ENCODE data around the gene NOTCH3. TPM values are rescaled to one million over a fixed set of nuclear protein-coding genes. Genes with fewer than 3 reads are reported as not detected.

Gene NOTCH3
- polyA plus RNA-seq, 2 donors, result 34.7 to 46.2 TPM

DNA sequence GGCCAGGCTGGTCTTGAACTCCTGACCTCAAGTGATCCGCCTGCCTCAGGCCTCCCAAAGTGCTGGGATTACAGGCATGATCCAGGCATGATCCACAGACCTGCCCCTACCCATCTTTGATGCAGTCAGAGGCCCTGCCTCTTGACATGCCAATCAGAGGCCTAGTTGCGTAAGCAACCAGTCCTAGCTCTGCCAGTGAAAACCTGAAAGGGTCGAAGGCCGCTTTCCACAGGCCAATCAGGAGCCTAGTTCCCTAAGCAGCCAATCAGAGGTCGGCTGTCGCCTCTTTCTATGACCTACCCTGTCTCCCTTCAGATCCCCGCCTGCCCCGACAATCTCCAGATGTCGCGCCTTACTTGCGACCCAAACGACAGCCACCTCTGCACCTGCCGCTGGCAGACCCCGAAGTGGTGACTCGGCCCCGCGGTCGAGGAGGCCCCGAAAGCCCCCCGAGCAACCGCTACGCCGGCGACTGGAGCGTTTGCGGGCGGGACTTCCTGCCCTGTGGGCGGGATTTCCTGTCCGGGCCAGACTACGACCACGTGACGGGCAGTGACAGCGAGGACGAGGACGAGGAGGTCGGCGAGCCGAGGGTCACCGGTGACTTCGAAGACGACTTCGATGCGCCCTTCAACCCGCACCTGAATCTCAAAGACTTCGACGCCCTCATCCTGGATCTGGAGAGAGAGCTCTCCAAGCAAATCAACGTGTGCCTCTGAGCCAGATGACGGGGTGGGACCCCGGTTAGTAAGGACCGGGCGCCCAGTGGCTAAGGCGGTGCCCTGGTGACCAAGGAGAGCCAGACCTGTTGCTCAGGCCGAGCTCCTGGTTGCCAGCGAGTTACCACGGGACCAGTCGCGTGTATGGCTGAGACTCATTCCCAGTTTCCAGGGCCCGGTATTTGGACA lies 87.3 kb downstream of the NOTCH3 start:
- no peak overlapping the region for H3K27ac ChIP-seq (ENCODE audit: low read depth in 2 of 2, low read length in 1 of 2)
- H3K9me3 ChIP-seq (ENCODE audit: control insufficient read depth in 2 of 2, insufficient read depth in 1 of 2, low read depth in 1 of 2, low read length in 1 of 2), result no peaks in the 10 kb centered on the region
- no peak overlapping the region for H3K4me3 ChIP-seq (ENCODE audit: low read depth in 1 of 2, low read length in 2 of 2)
- no peaks in the 10 kb centered on the region for H3K27me3 ChIP-seq (ENCODE audit: control insufficient read depth in 1 of 2, insufficient read depth in 2 of 2, low read length in 2 of 2)
- H3K36me3 ChIP-seq (ENCODE audit: control insufficient read depth in 2 of 2, insufficient read depth in 2 of 2, low read length in 1 of 2), result peaks cover 17 to 53% of the 10 kb centered on the region in 2 donors
- WGBS, 2 donors, result 91 to 92% methylated on average over 58 of the region's 58 CpGs
- peaks cover 0 to 4% of the 10 kb centered on the region in 2 donors for H3K4me1 ChIP-seq (ENCODE audit: control insufficient read depth in 2 of 2, insufficient read depth in 2 of 2, low read length in 1 of 2)

DNA sequence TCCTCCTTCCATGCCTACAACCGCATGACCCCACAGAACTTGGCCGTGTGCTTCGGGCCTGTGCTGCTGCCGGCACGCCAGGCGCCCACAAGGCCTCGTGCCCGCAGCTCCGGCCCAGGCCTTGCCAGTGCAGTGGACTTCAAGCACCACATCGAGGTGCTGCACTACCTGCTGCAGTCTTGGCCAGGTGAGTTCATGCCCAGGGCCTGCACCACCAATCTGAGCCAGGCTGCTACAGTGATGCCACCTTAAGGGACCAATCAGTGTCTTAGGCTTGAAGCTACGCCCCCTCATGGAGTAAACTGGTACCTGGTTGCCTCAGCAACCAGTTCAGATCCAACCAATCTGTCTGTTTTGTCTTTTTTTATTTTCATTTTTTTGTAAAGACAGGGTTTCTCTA lies 88.4 kb downstream of the NOTCH3 start:
- Histone ChIP-seq H3K36me3 (ENCODE audit: control insufficient read depth in 2 of 2, insufficient read depth in 2 of 2, low read length in 1 of 2) (peaks cover 9 to 46% of the 10 kb centered on the region in 2 donors), H3K27me3 (ENCODE audit: control insufficient read depth in 1 of 2, insufficient read depth in 2 of 2, low read length in 2 of 2) (no peaks in the 10 kb centered on the region), H3K4me1 (ENCODE audit: control insufficient read depth in 2 of 2, insufficient read depth in 2 of 2, low read length in 1 of 2) (peaks cover 0 to 4% of the 10 kb centered on the region in 2 donors), H3K27ac (ENCODE audit: low read depth in 2 of 2, low read length in 1 of 2) (no peak overlapping the region), H3K4me3 (ENCODE audit: low read depth in 1 of 2, low read length in 2 of 2) (no peak overlapping the region), H3K9me3 (ENCODE audit: control insufficient read depth in 2 of 2, insufficient read depth in 1 of 2, low read depth in 1 of 2, low read length in 1 of 2) (no peaks in the 10 kb centered on the region)
- WGBS, 2 donors, result 86 to 89% methylated on average over 11 of the region's 11 CpGs

DNA sequence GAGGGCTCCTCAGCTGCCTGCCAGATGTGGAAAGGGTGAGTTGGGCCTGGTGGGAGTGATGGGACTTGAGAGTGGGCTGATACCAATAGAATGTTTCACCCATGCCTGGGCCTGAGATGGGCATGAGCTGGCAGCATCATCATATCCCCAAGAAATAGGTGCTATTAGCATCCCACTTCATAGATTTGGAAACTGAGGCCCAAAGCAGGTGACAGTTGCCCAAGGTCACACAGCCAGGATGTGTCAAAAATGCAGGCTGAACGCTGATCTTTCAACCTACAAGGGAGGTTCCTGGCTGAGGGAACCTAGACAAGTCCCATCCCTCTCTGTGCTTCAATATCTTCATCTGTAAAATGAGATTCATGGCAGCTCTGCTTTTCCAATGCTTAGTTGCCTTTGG lies 89.0 kb downstream of the NOTCH3 start:
- WGBS, 2 donors, result 96 to 100% methylated on average over 1 of the region's 1 CpG
- peaks cover 0 to 4% of the 10 kb centered on the region in 2 donors for H3K4me1 ChIP-seq (ENCODE audit: control insufficient read depth in 2 of 2, insufficient read depth in 2 of 2, low read length in 1 of 2)

GRCh38 chr19:15110418-15110815 lies 90.4 kb downstream of the NOTCH3 start:
- Histone ChIP-seq H3K4me3 (ENCODE audit: low read depth in 1 of 2, low read length in 2 of 2) (no peak overlapping the region), H3K27ac (ENCODE audit: low read depth in 2 of 2, low read length in 1 of 2) (no peak overlapping the region), H3K36me3 (ENCODE audit: control insufficient read depth in 2 of 2, insufficient read depth in 2 of 2, low read length in 1 of 2) (peaks cover 6 to 26% of the 10 kb centered on the region in 2 donors), H3K27me3 (ENCODE audit: control insufficient read depth in 1 of 2, insufficient read depth in 2 of 2, low read length in 2 of 2) (no peaks in the 10 kb centered on the region), H3K9me3 (ENCODE audit: control insufficient read depth in 2 of 2, insufficient read depth in 1 of 2, low read depth in 1 of 2, low read length in 1 of 2) (no peaks in the 10 kb centered on the region), H3K4me1 (ENCODE audit: control insufficient read depth in 2 of 2, insufficient read depth in 2 of 2, low read length in 1 of 2) (peaks cover 0 to 3% of the 10 kb centered on the region in 2 donors)
- 87 to 92% methylated on average over 17 of the region's 17 CpGs for WGBS, 2 donors

More for the DNA sequence above, 89.0 kb downstream of the NOTCH3 start:
- Histone ChIP-seq H3K4me3 (ENCODE audit: low read depth in 1 of 2, low read length in 2 of 2) (no peak overlapping the region), H3K27ac (ENCODE audit: low read depth in 2 of 2, low read length in 1 of 2) (no peak overlapping the region), H3K27me3 (ENCODE audit: control insufficient read depth in 1 of 2, insufficient read depth in 2 of 2, low read length in 2 of 2) (no peaks in the 10 kb centered on the region), H3K9me3 (ENCODE audit: control insufficient read depth in 2 of 2, insufficient read depth in 1 of 2, low read depth in 1 of 2, low read length in 1 of 2) (no peaks in the 10 kb centered on the region), H3K36me3 (ENCODE audit: control insufficient read depth in 2 of 2, insufficient read depth in 2 of 2, low read length in 1 of 2) (peaks cover 6 to 40% of the 10 kb centered on the region in 2 donors)

- Histone ChIP-seq H3K4me1 (ENCODE audit: control insufficient read depth in 2 of 2, insufficient read depth in 2 of 2, low read length in 1 of 2) (no peaks in the 10 kb centered on the region), H3K9me3 (ENCODE audit: control insufficient read depth in 2 of 2, insufficient read depth in 1 of 2, low read depth in 1 of 2, low read length in 1 of 2) (no peaks in the 10 kb centered on the region), H3K27me3 (ENCODE audit: control insufficient read depth in 1 of 2, insufficient read depth in 2 of 2, low read length in 2 of 2) (no peaks in the 10 kb centered on the region), H3K36me3 (ENCODE audit: control insufficient read depth in 2 of 2, insufficient read depth in 2 of 2, low read length in 1 of 2) (peaks cover 4 to 23% of the 10 kb centered on the region in 2 donors), H3K27ac (ENCODE audit: low read depth in 2 of 2, low read length in 1 of 2) (no peak overlapping the region), H3K4me3 (ENCODE audit: low read depth in 1 of 2, low read length in 2 of 2) (no peak overlapping the region)
- 91 to 92% methylated on average over 34 to 49 of the region's 49 CpGs for WGBS, 2 donors
Measured at GRCh38 chr19:15109768-15110417, 90.9 kb downstream of the NOTCH3 start.

Other genes with a start within 250 kb of the NOTCH3 start
- gene SLC1A6, start 221.1 kb downstream of the NOTCH3 start, polyA plus RNA-seq, result under 1 TPM in 1 of 2 donors, not detected in 1; 0.05 TPM
- under 1 TPM; 0.11 to 0.22 TPM for gene CASP14, start 151.5 kb downstream of the NOTCH3 start, polyA plus RNA-seq
- not detected for gene OR1I1, start 118.8 kb downstream of the NOTCH3 start, polyA plus RNA-seq
- 1 to 10 TPM; 2.0 to 3.9 TPM for gene SYDE1, start 93.6 kb downstream of the NOTCH3 start, polyA plus RNA-seq
- 10 to 100 TPM; 30.4 to 69.8 TPM for gene EPHX3, start 31.5 kb upstream of the NOTCH3 start, polyA plus RNA-seq
- 10 to 100 TPM; 13.9 to 27.4 TPM for gene BRD4, start 131.5 kb upstream of the NOTCH3 start, polyA plus RNA-seq
- gene AKAP8, start 178.8 kb upstream of the NOTCH3 start, polyA plus RNA-seq, result 10 to 100 TPM; 13.1 to 15.0 TPM
- 10 to 100 TPM; 37.9 to 75.5 TPM for gene AKAP8L, start 218.0 kb upstream of the NOTCH3 start, polyA plus RNA-seq
- 10 to 100 TPM; 17.4 to 17.5 TPM for gene WIZ, start 249.0 kb upstream of the NOTCH3 start, polyA plus RNA-seq

Data from esophagus (tissue), 2 donors.